Astrocyte (in vitro differentiated cells and primary cell): Measurements from ENCODE around the gene SPDYE3. TPM values are rescaled to one million over a fixed set of nuclear protein-coding genes. Genes with fewer than 3 reads are reported as not detected.
A peak's percentile ranks its signal among the peaks of the same experiment; 100 is the strongest.
"Not testable (repeated sequence)": the region's sequence is repeated elsewhere in the genome, so short reads cannot be mapped to it uniquely, and the experiment has no call there.

Experiments
- DNase-seq: peaks from one replicate; pipeline ENCODE4 v3.0.0-alpha.2; 2010; ENCODE audit warnings: low read depth
- FAIRE-seq: peaks from 2 replicates; lab custom pipeline; 2011; peaks lifted over from hg19 to GRCh38; lab: Jason Lieb, UNC
- H2AFZ ChIP-seq: 2 replicates; pipeline ENCODE4 v1.6.0; 2012; ENCODE audit warnings: low read depth, low read length, inconsistent platforms
- H3K27ac ChIP-seq: 2 replicates; pipeline ENCODE4 v1.5.1; 2011; ENCODE audit warnings: low read depth, low read length, inconsistent platforms
- H3K27me3 ChIP-seq: 2 replicates; pipeline ENCODE4 v1.6.0; 2011; ENCODE audit warnings: low read length, inconsistent platforms; ENCODE audit not compliant: insufficient read depth
- H3K36me3 ChIP-seq: 2 replicates; pipeline ENCODE4 v1.5.1; 2011; ENCODE audit warnings: low read length, inconsistent platforms; ENCODE audit not compliant: insufficient read depth
- H3K4me1 ChIP-seq: 2 replicates; pipeline ENCODE4 v1.5.1; 2011; ENCODE audit warnings: low read length, inconsistent platforms; ENCODE audit not compliant: insufficient read depth
- H3K4me2 ChIP-seq: 2 replicates; pipeline ENCODE4 v1.6.0; 2012; ENCODE audit warnings: low read length, inconsistent platforms
- H3K4me3 ChIP-seq: 2 replicates; pipeline ENCODE4 v1.5.1; 2011; ENCODE audit warnings: low read depth, mild to moderate bottlenecking, low read length, inconsistent platforms; ENCODE audit not compliant: insufficient read depth
- H3K79me2 ChIP-seq: 2 replicates; pipeline ENCODE4 v1.6.0; 2012; ENCODE audit warnings: mild to moderate bottlenecking, low read length, inconsistent platforms; ENCODE audit not compliant: insufficient read depth
- H3K9ac ChIP-seq: 2 replicates; pipeline ENCODE4 v1.6.0; 2012; ENCODE audit warnings: mild to moderate bottlenecking, low read length, inconsistent platforms
- H3K9me3 ChIP-seq: 2 replicates; pipeline ENCODE4 v1.5.1; 2012; ENCODE audit warnings: low read depth, mild to moderate bottlenecking, low read length, inconsistent platforms; ENCODE audit not compliant: insufficient read depth
- H4K20me1 ChIP-seq: 2 replicates; pipeline ENCODE4 v1.6.0; 2012; ENCODE audit warnings: low read length, inconsistent platforms; ENCODE audit not compliant: insufficient read depth
- H3K27ac Mint-ChIP-seq: one replicate; pipeline ENCODE4 v1.8.0; 2021; ENCODE audit warnings: mild to moderate bottlenecking, mixed read lengths; ENCODE audit not compliant: unreplicated experiment
- H3K27me3 Mint-ChIP-seq: one replicate; pipeline ENCODE4 v1.8.0; 2021; ENCODE audit warnings: low read depth, mixed read lengths; ENCODE audit not compliant: unreplicated experiment
- H3K36me3 Mint-ChIP-seq: one replicate; pipeline ENCODE4 v1.8.0; 2021; ENCODE audit warnings: low read depth, mixed read lengths; ENCODE audit not compliant: unreplicated experiment
- H3K4me1 Mint-ChIP-seq: one replicate; pipeline ENCODE4 v1.8.0; 2021; ENCODE audit warnings: low read depth, mixed read lengths; ENCODE audit not compliant: unreplicated experiment
- H3K4me3 Mint-ChIP-seq: one replicate; pipeline ENCODE4 v1.8.0; 2021; ENCODE audit warnings: mild to moderate bottlenecking, moderate library complexity, mixed read lengths; ENCODE audit not compliant: unreplicated experiment
- H3K9me3 Mint-ChIP-seq: one replicate; pipeline ENCODE4 v1.8.0; 2021; ENCODE audit warnings: mild to moderate bottlenecking, mixed read lengths; ENCODE audit not compliant: unreplicated experiment
- total RNA-seq: library from RNA; stranded (reverse); gene quantifications from 2 replicates; pipeline ENCODE4 v1.2.1, GENCODE V29; 2021

SPDYE3 gene
- total RNA-seq, 1 donor from 2014 or later: not detected

GRCh38 chr7:100288258-100288657 lies 19.2 kb upstream of the SPDYE3 start:
- not testable (repeated sequence) for H3K79me2 ChIP-seq, FAIRE-seq, H3K4me3 Mint-ChIP-seq, H3K36me3 Mint-ChIP-seq, H2AFZ ChIP-seq, H3K9me3 ChIP-seq, H3K27me3 ChIP-seq, H3K9me3 Mint-ChIP-seq, H3K36me3 ChIP-seq, H3K4me1 Mint-ChIP-seq, DNase-seq, H3K27me3 Mint-ChIP-seq, H3K9ac ChIP-seq, H3K4me3 ChIP-seq, H4K20me1 ChIP-seq, H3K27ac ChIP-seq, H3K27ac Mint-ChIP-seq, H3K4me1 ChIP-seq, H3K4me2 ChIP-seq

GRCh38 chr7:100292162-100292561 lies 15.3 kb upstream of the SPDYE3 start:
- H3K4me2 ChIP-seq, H3K4me1 ChIP-seq, H3K27ac Mint-ChIP-seq, H3K27me3 ChIP-seq, H4K20me1 ChIP-seq, H3K27ac ChIP-seq, H3K36me3 Mint-ChIP-seq, H3K79me2 ChIP-seq, H3K4me3 ChIP-seq, H3K9me3 ChIP-seq, H3K9ac ChIP-seq, H3K4me1 Mint-ChIP-seq, H2AFZ ChIP-seq, FAIRE-seq, DNase-seq, H3K9me3 Mint-ChIP-seq, H3K4me3 Mint-ChIP-seq, H3K36me3 ChIP-seq, H3K27me3 Mint-ChIP-seq: not testable (repeated sequence)

- H3K36me3 Mint-ChIP-seq, H3K27ac Mint-ChIP-seq, H3K27me3 Mint-ChIP-seq, H3K27me3 ChIP-seq, H3K4me1 ChIP-seq, H3K9ac ChIP-seq, H3K4me2 ChIP-seq, H3K4me3 Mint-ChIP-seq, H3K4me3 ChIP-seq, FAIRE-seq, H3K36me3 ChIP-seq, H2AFZ ChIP-seq, H3K79me2 ChIP-seq, H3K4me1 Mint-ChIP-seq, H3K9me3 ChIP-seq, H4K20me1 ChIP-seq, H3K27ac ChIP-seq, H3K9me3 Mint-ChIP-seq: not testable (repeated sequence)
- peak; percentile 52 for DNase-seq
Measured at GRCh38 chr7:100295269-100295668, 12.2 kb upstream of the SPDYE3 start.

GRCh38 chr7:100297852-100298631 lies 9.5 kb upstream of the SPDYE3 start:
- not testable (repeated sequence) for H3K4me2 ChIP-seq, H3K9me3 ChIP-seq, H3K4me1 Mint-ChIP-seq, FAIRE-seq, H3K27me3 Mint-ChIP-seq, H3K27ac ChIP-seq, DNase-seq, H3K9ac ChIP-seq, H3K36me3 ChIP-seq, H3K9me3 Mint-ChIP-seq, H3K4me3 ChIP-seq, H3K79me2 ChIP-seq, H3K4me1 ChIP-seq, H3K27ac Mint-ChIP-seq, H4K20me1 ChIP-seq, H2AFZ ChIP-seq, H3K4me3 Mint-ChIP-seq, H3K27me3 ChIP-seq, H3K36me3 Mint-ChIP-seq

- H2AFZ ChIP-seq, H3K4me1 ChIP-seq, H3K9ac ChIP-seq, H4K20me1 ChIP-seq, H3K36me3 Mint-ChIP-seq, H3K27ac Mint-ChIP-seq, DNase-seq, FAIRE-seq, H3K4me3 ChIP-seq, H3K27me3 ChIP-seq, H3K27ac ChIP-seq, H3K36me3 ChIP-seq, H3K79me2 ChIP-seq, H3K9me3 ChIP-seq, H3K27me3 Mint-ChIP-seq, H3K4me1 Mint-ChIP-seq, H3K9me3 Mint-ChIP-seq, H3K4me3 Mint-ChIP-seq, H3K4me2 ChIP-seq: not testable (repeated sequence)
Measured at GRCh38 chr7:100298632-100298895, 8.9 kb upstream of the SPDYE3 start.

GRCh38 chr7:100304526-100304925 lies 3.0 kb upstream of the SPDYE3 start:
- H3K4me2 ChIP-seq, H4K20me1 ChIP-seq, H3K4me1 Mint-ChIP-seq, H3K4me1 ChIP-seq, H3K9me3 ChIP-seq, H2AFZ ChIP-seq, H3K36me3 ChIP-seq, H3K4me3 ChIP-seq, H3K27me3 ChIP-seq, H3K27ac ChIP-seq, H3K36me3 Mint-ChIP-seq, FAIRE-seq, H3K79me2 ChIP-seq, H3K27ac Mint-ChIP-seq, DNase-seq, H3K9ac ChIP-seq, H3K27me3 Mint-ChIP-seq, H3K9me3 Mint-ChIP-seq, H3K4me3 Mint-ChIP-seq: not testable (repeated sequence)
